ENCODE measurements around the gene FLT4. TPM values are rescaled to one million over a fixed set of nuclear protein-coding genes. Genes with fewer than 3 reads are reported as not detected.

Gene FLT4
- total RNA-seq, 1 donor from 2014 or later = 0.10 TPM

- Mint-ChIP-seq H3K4me3 (ENCODE audit: unreplicated experiment) (no peak overlapping the region), H3K9me3 (ENCODE audit: low read depth) (no peaks in the 10 kb centered on the region), H3K27me3 (ENCODE audit: low read depth) (no peaks in the 10 kb centered on the region), H3K4me1 (ENCODE audit: low read depth) (no peaks in the 10 kb centered on the region), H3K36me3 (ENCODE audit: low read depth) (no peaks in the 10 kb centered on the region), H3K27ac (ENCODE audit: unreplicated experiment) (no peak overlapping the region)
- TF ChIP-seq, protein P1, sequence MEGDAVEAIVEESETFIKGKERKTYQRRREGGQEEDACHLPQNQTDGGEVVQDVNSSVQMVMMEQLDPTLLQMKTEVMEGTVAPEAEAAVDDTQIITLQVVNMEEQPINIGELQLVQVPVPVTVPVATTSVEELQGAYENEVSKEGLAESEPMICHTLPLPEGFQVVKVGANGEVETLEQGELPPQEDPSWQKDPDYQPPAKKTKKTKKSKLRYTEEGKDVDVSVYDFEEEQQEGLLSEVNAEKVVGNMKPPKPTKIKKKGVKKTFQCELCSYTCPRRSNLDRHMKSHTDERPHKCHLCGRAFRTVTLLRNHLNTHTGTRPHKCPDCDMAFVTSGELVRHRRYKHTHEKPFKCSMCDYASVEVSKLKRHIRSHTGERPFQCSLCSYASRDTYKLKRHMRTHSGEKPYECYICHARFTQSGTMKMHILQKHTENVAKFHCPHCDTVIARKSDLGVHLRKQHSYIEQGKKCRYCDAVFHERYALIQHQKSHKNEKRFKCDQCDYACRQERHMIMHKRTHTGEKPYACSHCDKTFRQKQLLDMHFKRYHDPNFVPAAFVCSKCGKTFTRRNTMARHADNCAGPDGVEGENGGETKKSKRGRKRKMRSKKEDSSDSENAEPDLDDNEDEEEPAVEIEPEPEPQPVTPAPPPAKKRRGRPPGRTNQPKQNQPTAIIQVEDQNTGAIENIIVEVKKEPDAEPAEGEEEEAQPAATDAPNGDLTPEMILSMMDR (IDR thresholded peaks at IDR 0.05) = peak; percentile 43
- DNase-seq (ENCODE audit: low spot score) = peak; percentile 89
These were observed 43.1 kb downstream of the FLT4 start for GRCh38 chr5:180606215-180606785.

DNA sequence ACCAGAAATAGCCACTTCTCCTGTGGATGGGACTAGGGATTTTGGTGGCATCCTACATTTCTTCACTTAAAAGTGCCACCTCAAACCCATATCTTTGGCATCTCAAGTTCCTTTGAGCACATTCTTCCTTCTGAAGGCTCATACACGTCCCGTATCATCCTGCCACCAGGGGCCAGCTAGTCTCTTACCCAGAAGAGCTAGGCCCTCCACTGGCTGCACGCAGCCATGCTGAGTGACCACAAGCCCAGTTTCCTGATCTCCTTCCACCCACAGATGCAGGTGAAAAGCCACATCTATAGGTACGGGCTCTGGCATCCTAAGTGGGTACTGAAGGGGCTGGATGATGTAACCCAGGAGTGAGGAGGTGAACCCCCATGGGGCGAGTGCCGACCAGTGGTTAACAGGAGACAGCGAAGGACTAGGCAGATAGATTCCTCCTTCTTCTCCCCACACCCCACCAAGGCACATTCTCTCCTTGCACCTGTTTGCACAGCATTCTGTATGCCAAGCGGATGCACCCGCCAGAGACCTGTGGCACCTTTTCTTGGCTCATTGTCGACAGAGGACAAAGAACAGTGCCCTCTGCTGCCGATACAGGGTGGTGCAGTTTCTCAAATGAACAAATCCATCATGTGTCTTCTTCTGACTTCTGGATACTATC lies 43.7 kb downstream of the FLT4 start:
- TF ChIP-seq, protein P1 (IDR thresholded peaks at IDR 0.05) = peak; percentile 84
- Mint-ChIP-seq H3K4me3 (ENCODE audit: unreplicated experiment) (no peak overlapping the region), H3K27ac (ENCODE audit: unreplicated experiment) (no peak overlapping the region), H3K27me3 (ENCODE audit: low read depth) (no peaks in the 10 kb centered on the region), H3K9me3 (ENCODE audit: low read depth) (no peaks in the 10 kb centered on the region), H3K36me3 (ENCODE audit: low read depth) (no peaks in the 10 kb centered on the region), H3K4me1 (ENCODE audit: low read depth) (no peaks in the 10 kb centered on the region)
- DNase-seq (ENCODE audit: low spot score) = peak; percentile 67

DNA sequence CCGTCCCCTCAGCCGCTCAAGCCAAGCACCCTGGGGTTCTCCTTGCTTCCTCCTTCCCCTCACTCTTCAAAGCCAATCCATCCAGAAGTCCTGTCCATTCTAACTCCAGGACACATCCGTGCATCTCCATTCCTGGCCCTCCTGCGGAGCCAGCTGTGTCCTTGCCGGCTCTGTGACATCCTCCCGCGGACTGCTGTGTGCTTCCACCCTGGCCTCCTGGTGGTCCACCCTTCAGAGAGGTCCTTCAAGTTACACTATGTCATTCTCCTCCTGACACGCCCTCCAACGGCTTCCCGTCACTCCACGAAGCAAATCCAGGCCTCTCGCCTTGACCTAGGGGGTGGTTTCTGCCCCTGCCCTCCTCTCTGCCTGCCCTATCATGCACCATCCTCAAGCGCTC lies 45.1 kb downstream of the FLT4 start:
- peak; percentile 63 for DNase-seq (ENCODE audit: low spot score)
- Mint-ChIP-seq H3K27ac (ENCODE audit: unreplicated experiment) (no peak overlapping the region), H3K9me3 (ENCODE audit: low read depth) (no peaks in the 10 kb centered on the region), H3K36me3 (ENCODE audit: low read depth) (no peaks in the 10 kb centered on the region), H3K27me3 (ENCODE audit: low read depth) (no peaks in the 10 kb centered on the region), H3K4me1 (ENCODE audit: low read depth) (no peaks in the 10 kb centered on the region), H3K4me3 (ENCODE audit: unreplicated experiment) (no peak overlapping the region)
- TF ChIP-seq, protein P1 (IDR thresholded peaks at IDR 0.05) = no peak

DNA sequence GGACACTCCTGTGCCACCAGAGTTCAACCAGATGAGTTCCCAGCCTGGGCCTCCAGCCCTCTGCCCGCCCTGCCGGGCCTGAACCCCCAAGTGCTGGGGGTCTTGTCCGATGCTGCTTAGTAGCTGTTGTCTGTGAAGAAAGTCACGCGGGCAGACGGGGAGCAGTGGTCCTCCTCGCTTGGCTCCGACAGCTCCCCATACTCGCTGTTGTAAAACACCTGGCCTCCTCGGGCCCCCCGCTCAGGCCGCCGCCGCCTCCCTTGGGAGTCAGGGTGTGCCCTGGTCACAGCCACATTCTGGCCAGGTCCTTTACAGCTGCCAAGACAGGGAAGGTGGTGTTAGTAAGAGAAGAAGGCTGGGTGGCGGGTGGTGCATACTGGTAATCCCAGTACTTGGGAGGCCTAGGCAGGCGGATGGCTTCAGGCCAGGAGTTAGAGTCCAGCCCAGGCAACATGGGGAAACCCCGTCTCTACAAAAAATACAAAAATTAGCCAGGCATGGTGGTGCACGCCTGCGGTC lies 46.3 kb downstream of the FLT4 start:
- Mint-ChIP-seq H3K27me3 (ENCODE audit: low read depth) (no peaks in the 10 kb centered on the region), H3K4me3 (ENCODE audit: unreplicated experiment) (no peak overlapping the region), H3K9me3 (ENCODE audit: low read depth) (no peaks in the 10 kb centered on the region)

DNA sequence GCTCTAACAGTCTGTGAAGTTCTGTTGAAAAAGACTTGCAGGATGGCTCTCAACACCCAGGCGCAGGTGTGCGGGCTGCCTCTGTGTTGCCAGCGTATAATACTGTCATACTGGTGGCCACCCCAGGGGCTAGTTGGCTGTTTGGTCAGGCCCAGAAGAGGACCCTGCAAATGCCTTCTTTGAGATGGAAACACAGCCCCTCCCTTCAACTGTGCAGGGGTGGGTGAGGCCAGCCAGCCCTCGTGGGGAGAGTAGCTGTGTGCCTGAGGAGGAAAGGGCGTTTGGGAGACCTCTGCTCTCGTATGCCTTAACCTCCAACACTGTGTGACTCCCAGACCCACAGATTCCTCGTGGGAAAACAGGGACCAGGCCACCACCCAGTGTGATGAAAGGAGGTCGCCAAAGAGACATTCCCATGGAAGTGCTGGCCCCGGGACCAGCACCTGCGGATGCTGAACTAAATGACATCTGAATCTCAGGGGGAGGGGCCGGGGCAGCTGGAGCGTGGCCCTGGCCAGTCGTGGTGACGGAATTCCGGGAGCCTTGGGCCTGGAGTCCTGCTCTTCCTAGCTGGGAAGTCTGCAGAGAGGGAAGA lies 46.8 kb downstream of the FLT4 start:
- TF ChIP-seq, protein P1 (IDR thresholded peaks at IDR 0.05) = no peak
- no peak overlapping the region for H3K27ac Mint-ChIP-seq (ENCODE audit: unreplicated experiment)
- no peak overlapping the region for H3K4me3 Mint-ChIP-seq (ENCODE audit: unreplicated experiment)
- no peaks in the 10 kb centered on the region for H3K9me3 Mint-ChIP-seq (ENCODE audit: low read depth)
- no peaks in the 10 kb centered on the region for H3K4me1 Mint-ChIP-seq (ENCODE audit: low read depth)
- DNase-seq (ENCODE audit: low spot score) = no peak
- no peaks in the 10 kb centered on the region for H3K27me3 Mint-ChIP-seq (ENCODE audit: low read depth)
- H3K36me3 Mint-ChIP-seq (ENCODE audit: low read depth) = no peaks in the 10 kb centered on the region

More for the DNA sequence above, 46.3 kb downstream of the FLT4 start:
- H3K36me3 Mint-ChIP-seq (ENCODE audit: low read depth) = no peaks in the 10 kb centered on the region
- no peaks in the 10 kb centered on the region for H3K4me1 Mint-ChIP-seq (ENCODE audit: low read depth)
- H3K27ac Mint-ChIP-seq (ENCODE audit: unreplicated experiment) = no peak overlapping the region
- TF ChIP-seq, protein P1 (IDR thresholded peaks at IDR 0.05) = no peak
- peak; percentile 91 for DNase-seq (ENCODE audit: low spot score)
